H1 (cell line): ENCODE results near the gene GNG4. TPM values are rescaled to one million over a fixed set of nuclear protein-coding genes. Genes with fewer than 3 reads are reported as not detected.
"Not testable (repeated sequence)": the region's sequence is repeated elsewhere in the genome, so short reads cannot be mapped to it uniquely, and the experiment has no call there.

Experiments
- CTCF ChIA-PET: fragments of 300-600 bp; sonication (Branson Sonifier 250); formaldehyde crosslinking; loops from one replicate; lab custom pipeline; 2021; ENCODE audit not compliant: partially characterized antibody; lab: Charles Lee
- POLR2A ChIA-PET: fragments of 300-600 bp; sonication (Branson Sonifier 250); formaldehyde crosslinking; loops from one replicate; lab custom pipeline; 2021; ENCODE audit warnings: inconsistent platforms; ENCODE audit not compliant: partially characterized antibody; lab: Charles Lee
- DNase-seq, 2 experiments: peaks; one replicate each; pipeline versions ENCODE4 v3.0.0 to v3.0.0-alpha.2; 2010 to 2022; ENCODE audit warnings: low spot score in 2 of 2, low read depth in 1 of 2, mixed read lengths in 1 of 2
- FAIRE-seq: peaks from 2 replicates; lab custom pipeline; 2011; peaks lifted over from hg19 to GRCh38; lab: Jason Lieb, UNC
- H2AFZ ChIP-seq: 2 replicates; pipeline ENCODE4 v1.8.1; 2012; ENCODE audit warnings: low read length, inconsistent platforms
- H2AK5ac ChIP-seq: 2 replicates; pipeline ENCODE4 v1.6.1; 2013; ENCODE audit warnings: low read depth, low read length
- H2BK120ac ChIP-seq: replicated peaks from 2 replicates; pipeline ENCODE3; 2013; ENCODE audit warnings: low read depth, low read length, inconsistent platforms
- H2BK12ac ChIP-seq: 2 replicates; pipeline ENCODE4 v1.6.1; 2013; ENCODE audit warnings: low read depth, low read length
- H2BK15ac ChIP-seq: 2 replicates; pipeline ENCODE4 v1.6.1; 2013; ENCODE audit warnings: low read length
- H2BK20ac ChIP-seq: 2 replicates; pipeline ENCODE4 v1.6.1; 2013; ENCODE audit warnings: low read length
- H2BK5ac ChIP-seq: 2 replicates; pipeline ENCODE4 v1.6.1; 2013; ENCODE audit warnings: low read depth, low read length
- H3K14ac ChIP-seq: 2 replicates; pipeline ENCODE4 v1.6.1; 2013; ENCODE audit warnings: inconsistent platforms; ENCODE audit not compliant: insufficient read length
- H3K18ac ChIP-seq: 2 replicates; pipeline ENCODE4 v1.6.1; 2013; ENCODE audit warnings: low read length; ENCODE audit errors: extremely low read depth
- H3K23ac ChIP-seq: 2 replicates; pipeline ENCODE4 v1.6.1; 2013; ENCODE audit warnings: inconsistent platforms; ENCODE audit not compliant: insufficient read length
- H3K23me2 ChIP-seq: 2 replicates; pipeline ENCODE4 v1.6.1; 2013; ENCODE audit warnings: low read depth, low read length
- H3K27ac ChIP-seq: 2 replicates; pipeline ENCODE4 v1.6.1; 2011; ENCODE audit warnings: low read depth, low read length, inconsistent platforms
- H3K27me3 ChIP-seq, 4 experiments: replicated peaks in 1 of 4; 1 replicate in 1 of 4; 2 replicates in 3 of 4; pipeline versions ENCODE4 v1.6.1 to v1.8.1; 2011 to 2013; ENCODE audit warnings: low read length in 3 of 4, mild to moderate bottlenecking in 3 of 4, inconsistent platforms in 2 of 4, mixed read lengths in 2 of 4, moderate library complexity in 1 of 4; ENCODE audit not compliant: control insufficient read depth in 3 of 4, insufficient read depth in 3 of 4; ENCODE audit errors: extremely low read depth in 1 of 4
- H3K36me3 ChIP-seq, 4 experiments: 2 replicates each; pipeline versions ENCODE4 v1.6.1 to v1.8.1; 2011 to 2013; ENCODE audit warnings: mild to moderate bottlenecking in 4 of 4, low read length in 3 of 4, moderate library complexity in 2 of 4, control low read depth in 1 of 4, inconsistent platforms in 1 of 4; ENCODE audit not compliant: insufficient read depth in 4 of 4, control insufficient read depth in 2 of 4
- H3K4ac ChIP-seq: replicated peaks from 2 replicates; pipeline ENCODE3; 2013; ENCODE audit warnings: low read length, low read depth, mixed read lengths, inconsistent platforms; ENCODE audit not compliant: insufficient read length
- H3K4me1 ChIP-seq, 4 experiments: replicated peaks in 1 of 4; 1 replicate in 1 of 4; 2 replicates in 3 of 4; pipeline versions ENCODE4 v1.6.1 to v1.8.1; 2011 to 2013; ENCODE audit warnings: low read length in 3 of 4, inconsistent platforms in 2 of 4, mixed read lengths in 1 of 4; ENCODE audit not compliant: insufficient read depth in 4 of 4, control insufficient read depth in 3 of 4
- H3K4me2 ChIP-seq, 2 experiments: 2 replicates each; pipeline versions ENCODE4 v1.6.1 to v1.8.1; 2011 to 2013; ENCODE audit warnings: low read depth in 2 of 2, low read length in 2 of 2, control low read depth in 1 of 2, inconsistent platforms in 1 of 2, mild to moderate bottlenecking in 1 of 2; ENCODE audit not compliant: insufficient read depth in 1 of 2
- H3K4me3 ChIP-seq, 4 experiments: fragments of 200-600, 300-600 bp in 1 of 4; sonication (generic), shearing (Covaris generic), sonication (Bioruptor Twin) in 1 of 4; 2 replicates each; pipeline versions ENCODE4 v1.5.1 to v1.8.1; 2011 to 2016; ENCODE audit warnings: low read length in 4 of 4, low read depth in 3 of 4, control low read depth in 2 of 4, inconsistent platforms in 2 of 4, mild to moderate bottlenecking in 2 of 4, mixed read lengths in 1 of 4, moderate library complexity in 1 of 4; ENCODE audit not compliant: insufficient read depth in 2 of 4; ENCODE audit errors: extremely low read depth in 1 of 4
- H3K56ac ChIP-seq: replicated peaks from 2 replicates; pipeline ENCODE3; 2013; ENCODE audit warnings: low read depth, mild to moderate bottlenecking, mixed read lengths, low read length, inconsistent platforms; ENCODE audit not compliant: insufficient read length
- H3K79me1 ChIP-seq: 2 replicates; pipeline ENCODE4 v1.6.1; 2013; ENCODE audit warnings: low read depth, low read length, control low read depth
- H3K79me2 ChIP-seq, 2 experiments: 2 replicates each; pipeline versions ENCODE4 v1.6.1 to v1.8.1; 2012 to 2013; ENCODE audit warnings: low read length in 2 of 2, mild to moderate bottlenecking in 2 of 2, inconsistent platforms in 1 of 2; ENCODE audit not compliant: insufficient read depth in 2 of 2, control insufficient read depth in 1 of 2
- H3K9ac ChIP-seq, 4 experiments: replicated peaks in 1 of 4; 1 replicate in 1 of 4; 2 replicates in 3 of 4; pipeline versions ENCODE4 v1.6.1 to v1.8.1; 2011 to 2013; ENCODE audit warnings: low read depth in 3 of 4, low read length in 3 of 4, control low read depth in 2 of 4, mild to moderate bottlenecking in 2 of 4, moderate library complexity in 2 of 4, inconsistent platforms in 1 of 4; ENCODE audit errors: extremely low read depth in 1 of 4
- H3K9me3 ChIP-seq, 2 experiments: 2 replicates each; pipeline versions ENCODE4 v1.6.1 to v1.8.1; 2012 to 2013; ENCODE audit warnings: mild to moderate bottlenecking in 2 of 2, moderate library complexity in 2 of 2, control low read depth in 1 of 2, inconsistent platforms in 1 of 2, low read depth in 1 of 2, low read length in 1 of 2, mixed read lengths in 1 of 2; ENCODE audit not compliant: insufficient read depth in 2 of 2
- H4K20me1 ChIP-seq, 2 experiments: replicated peaks in 1 of 2; 2 replicates each; pipeline versions ENCODE3 to v1.8.1; 2011 to 2013; ENCODE audit warnings: inconsistent platforms in 2 of 2, low read length in 2 of 2, mild to moderate bottlenecking in 1 of 2; ENCODE audit not compliant: insufficient read depth in 2 of 2, control insufficient read depth in 1 of 2
- H4K5ac ChIP-seq: 2 replicates; pipeline ENCODE4 v1.6.1; 2013; ENCODE audit warnings: low read length, low read depth, mixed read lengths, inconsistent platforms; ENCODE audit not compliant: insufficient read length
- H4K8ac ChIP-seq: 2 replicates; pipeline ENCODE4 v1.8.0; 2013; ENCODE audit warnings: mild to moderate bottlenecking, moderate library complexity, low read length, inconsistent platforms; ENCODE audit not compliant: insufficient read depth; ENCODE audit errors: extremely low read depth
- H4K91ac ChIP-seq: replicated peaks from 2 replicates; pipeline ENCODE3; 2013; ENCODE audit warnings: low read length, mixed read lengths, inconsistent platforms; ENCODE audit not compliant: insufficient read length
- WGBS, 2 experiments: shearing (Covaris generic) in 1 of 2; methylation state at CpG; one replicate each; pipeline versions ENCODE4 v1.1.6 to v1.1.7; 2013 to 2015; ENCODE audit warnings: low lambda C conversion rate in 2 of 2, mixed read lengths in 2 of 2, inconsistent platforms in 1 of 2, low coverage in 1 of 2, missing lambda C conversion rate in 1 of 2; ENCODE audit not compliant: insufficient replicate concordance in 2 of 2, insufficient coverage in 1 of 2, insufficient read length in 1 of 2; ENCODE audit errors: extremely low coverage in 1 of 2, missing lambda C conversion rate in 1 of 2; 5-methylcytosine and 5-hydroxymethylcytosine counted together
- polyA plus RNA-seq, 7 experiments: library from polyadenylated mRNA; depleted of rRNA in 3 of 7; stranded (reverse) in 5 of 7; unstranded in 2 of 7; fragments of >200 nt in 5 of 7; fragments of 200-250 nt in 2 of 7; gene quantifications; 1 replicate in 5 of 7; 2 replicates in 1 of 7; 4 replicates in 1 of 7; pipeline versions ENCODE4 v1.2.1 to v1.2.3, GENCODE V29; 2011 to 2013; ENCODE audit warnings: missing spikeins in 2 of 7, mixed read lengths in 2 of 7
- total RNA-seq: library from RNA; stranded (reverse); fragmentation: NEBNext Ultra II Directional; extraction: Animal tissue kit (Norgen Biotek cat#: 25700); gene quantifications from 2 replicates; pipeline ENCODE4 v1.2.1, GENCODE V29; 2021

The GNG4 gene
- total and polyA plus RNA-seq, 2 of the 8 experiments (the other 6 are each of a cell fraction or from before 2014, with no cell fraction given) = 95.5 to 96.8 TPM

DNA sequence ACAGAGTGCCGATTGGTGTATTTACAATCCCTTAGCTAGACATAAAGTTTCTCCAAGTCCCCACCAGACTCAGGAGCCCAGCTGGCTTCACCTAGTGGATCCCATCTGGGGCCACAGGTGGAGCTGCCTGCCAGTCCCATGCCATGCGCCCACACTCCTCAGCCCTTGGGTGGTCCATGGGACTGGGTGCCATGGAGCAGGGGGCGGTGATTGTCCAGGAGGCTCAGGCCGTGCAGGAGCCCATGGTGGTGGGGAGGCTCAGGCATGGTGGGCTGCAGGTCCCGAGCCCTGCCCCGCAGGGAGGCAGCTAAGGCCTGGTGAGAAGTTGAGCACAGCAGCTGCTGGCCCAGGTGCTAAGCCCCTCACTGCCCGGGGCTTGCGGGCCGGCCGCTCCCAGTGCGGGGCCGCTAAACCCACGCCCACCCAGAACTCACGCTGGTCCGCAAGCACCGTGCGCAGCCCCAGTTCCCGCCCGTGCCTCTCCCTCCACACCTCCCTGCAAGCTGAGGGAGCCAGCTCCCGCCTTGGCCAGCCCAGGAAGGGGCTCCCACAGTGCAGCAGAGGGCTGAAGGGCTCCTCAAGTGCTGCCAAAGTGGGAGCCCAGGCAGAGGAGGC is 55.2 kb downstream of the GNG4 start:
- H3K4ac ChIP-seq, H3K9ac ChIP-seq, H2BK12ac ChIP-seq, H4K91ac ChIP-seq, FAIRE-seq, H3K4me3 ChIP-seq, H3K27me3 ChIP-seq, H3K4me2 ChIP-seq, H3K23ac ChIP-seq, H3K14ac ChIP-seq, H3K23me2 ChIP-seq, H3K56ac ChIP-seq, H2AK5ac ChIP-seq, POLR2A ChIA-PET, H3K18ac ChIP-seq, H2AFZ ChIP-seq, H4K5ac ChIP-seq, H4K20me1 ChIP-seq, H3K27ac ChIP-seq, DNase-seq, H4K8ac ChIP-seq, H2BK5ac ChIP-seq, H3K9me3 ChIP-seq, H3K79me1 ChIP-seq, H2BK20ac ChIP-seq, H2BK15ac ChIP-seq, H3K79me2 ChIP-seq, H3K4me1 ChIP-seq, H2BK120ac ChIP-seq: not testable (repeated sequence)
- CTCF ChIA-PET = interaction anchor here (1.3 to 13.2 kb wide), 4 partner anchors 6 to 89 kb away, joined by 3 to 193 read pairs (median 40); partner anchors contain the start of gene B3GALNT2
- H3K36me3 ChIP-seq = peaks cover 3 to 12% (median 7%) of the 10 kb centered on the region in 4 experiments; a peak in 4 of 8 replicates
- 87% methylated on average over 12 of the region's 20 CpGs; no CpG with 5 or more reads in 1 of the 2 experiments for WGBS, 2 experiments
